ENCODE data around the gene TAX1BP1.

Gene TAX1BP1

GRCh38 chr7:27739909-27740448, at the start of gene TAX1BP1:
Gene TAX1BP1 (plus strand): TSS chr7:27740162. CDS start chr7:27748525, 8,363 bp downstream.
- peak; percentile 71 for DNase-seq

DNA sequence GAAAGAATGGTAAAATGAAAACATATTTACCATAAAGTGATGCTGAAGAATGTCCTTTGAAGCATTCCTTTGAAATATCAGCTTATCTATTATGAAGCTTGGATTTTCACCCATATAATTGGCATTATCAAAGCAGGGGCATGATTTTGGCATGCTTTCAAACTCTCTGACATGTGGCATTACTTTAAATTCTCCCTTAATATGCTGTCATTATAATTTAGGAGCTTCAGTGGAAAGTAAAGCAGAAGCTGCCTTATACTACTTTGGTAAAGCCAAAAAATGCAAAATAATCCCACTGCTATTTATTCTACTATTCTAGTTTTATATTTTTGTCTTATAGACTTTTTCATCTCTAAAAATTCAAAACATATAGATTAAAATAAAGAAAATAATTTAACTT, 49.3 kb upstream of the TAX1BP1 start:
- DNase-seq = no peak

DNA sequence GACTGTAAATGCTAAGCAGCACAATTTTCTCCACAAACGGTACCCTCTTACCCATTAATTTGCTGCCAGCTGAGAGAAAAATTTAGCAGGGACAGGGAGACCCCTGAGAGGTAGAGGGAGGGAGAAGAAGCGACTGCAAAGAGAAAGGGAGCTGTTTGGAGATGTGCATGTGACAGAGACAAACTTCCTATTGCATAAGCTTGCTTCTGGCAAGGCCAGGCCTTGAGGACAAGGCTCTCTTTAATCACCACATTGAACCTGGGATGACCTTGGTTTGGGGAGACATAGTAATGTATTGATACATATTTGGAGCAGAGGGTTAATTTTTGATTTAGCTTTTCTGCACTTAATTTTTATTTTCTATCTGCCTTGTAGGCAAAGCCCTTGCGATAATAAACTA, 46.2 kb upstream of the TAX1BP1 start:
- DNase-seq = no peak

- no peak for DNase-seq
These were observed 44.9 kb upstream of the TAX1BP1 start for GRCh38 chr7:27695096-27695495.

GRCh38 chr7:27697861-27698430, 42.0 kb upstream of the TAX1BP1 start:
- DNase-seq = no peak

DNA sequence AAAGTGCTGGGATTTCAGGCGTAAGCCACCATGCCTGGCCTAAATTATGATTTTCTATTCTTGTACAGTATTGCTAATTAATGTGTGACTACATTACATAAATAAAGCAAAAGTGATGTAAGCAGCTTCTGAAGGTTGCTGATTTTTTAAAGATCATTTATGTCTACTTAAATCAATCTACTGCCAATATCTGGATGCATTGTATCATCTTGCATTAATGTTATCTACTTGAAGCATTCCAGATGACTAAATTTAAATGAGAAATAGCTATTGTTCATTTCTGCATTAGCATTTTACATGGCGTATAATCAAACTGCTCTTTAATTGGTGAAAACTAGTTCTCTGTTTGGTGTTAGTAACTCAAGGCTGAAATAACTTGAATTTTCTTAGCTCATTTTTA, 40.2 kb upstream of the TAX1BP1 start:
- DNase-seq = no peak

GRCh38 chr7:27700501-27700900, 39.5 kb upstream of the TAX1BP1 start:
- DNase-seq = no peak

DNA sequence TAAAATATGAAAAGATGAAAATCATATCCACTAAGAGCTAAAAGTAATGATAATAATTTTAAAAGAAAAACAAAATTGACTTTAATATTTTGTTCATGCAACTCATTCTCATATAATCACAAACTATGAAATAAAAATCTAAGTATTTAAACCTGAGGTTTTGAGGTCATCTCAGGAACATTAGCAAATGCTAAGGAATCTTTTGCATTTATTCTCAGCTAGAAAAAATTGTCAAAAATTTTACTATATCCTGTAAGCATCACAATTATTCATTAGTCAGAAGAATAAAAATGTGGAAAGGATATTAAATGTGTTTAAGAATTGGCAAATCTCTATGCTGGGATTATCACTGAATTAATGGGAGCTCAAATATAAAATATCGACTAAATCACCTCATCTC, 36.8 kb upstream of the TAX1BP1 start:
- no peak for DNase-seq

DNA sequence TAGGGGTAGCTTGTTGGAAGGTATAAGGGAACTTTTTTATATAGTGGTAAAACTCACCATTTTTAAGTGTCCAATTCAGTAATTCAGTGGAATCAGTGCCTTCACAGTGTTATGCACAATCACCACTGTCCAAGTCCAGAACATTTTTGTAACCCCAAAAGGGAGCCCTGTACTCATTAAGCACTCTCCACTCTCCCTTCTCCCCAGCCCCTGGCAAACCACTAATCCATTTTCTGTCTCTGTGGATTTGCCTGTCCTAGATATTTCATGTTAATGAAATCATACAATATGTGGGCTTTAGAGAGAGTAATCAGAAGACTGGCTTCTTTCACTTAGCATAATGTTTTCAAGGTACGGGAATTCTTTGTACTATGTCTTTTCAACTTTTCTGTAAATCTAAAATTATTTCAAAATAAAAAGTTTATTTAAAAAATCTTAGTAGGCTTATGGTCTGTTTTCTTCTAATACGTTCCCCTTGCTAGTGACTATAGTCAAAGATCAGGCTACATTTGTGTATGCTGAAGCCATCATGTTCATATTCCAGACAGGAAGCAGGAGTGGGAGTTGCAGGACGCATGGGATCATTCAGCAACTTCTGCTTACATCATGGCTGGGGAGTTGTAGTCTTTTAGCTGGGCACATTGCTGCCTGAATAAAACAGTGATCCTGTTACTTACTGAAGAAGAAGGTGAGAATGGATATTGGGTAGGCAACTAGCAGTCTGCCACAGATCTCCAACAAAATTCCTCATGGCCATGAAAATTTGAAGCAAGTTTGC, 35.4 kb upstream of the TAX1BP1 start:
- no peak for DNase-seq

- DNase-seq = no peak
These were observed 34.8 kb upstream of the TAX1BP1 start for GRCh38 chr7:27705200-27705594.

- no peak for DNase-seq
These were observed 31.5 kb upstream of the TAX1BP1 start for GRCh38 chr7:27708485-27708884.

GRCh38 chr7:27709137-27710075, 30.6 kb upstream of the TAX1BP1 start:
- DNase-seq = no peak

GRCh38 chr7:27712217-27712616, 27.7 kb upstream of the TAX1BP1 start:
- DNase-seq = no peak

GRCh38 chr7:27714831-27715444, 25.0 kb upstream of the TAX1BP1 start:
- no peak for DNase-seq

- DNase-seq = peak; percentile 81
These were observed 16.9 kb upstream of the TAX1BP1 start for GRCh38 chr7:27723085-27723484.

- no peak for DNase-seq
These were observed 12.9 kb upstream of the TAX1BP1 start for GRCh38 chr7:27727058-27727457.

DNA sequence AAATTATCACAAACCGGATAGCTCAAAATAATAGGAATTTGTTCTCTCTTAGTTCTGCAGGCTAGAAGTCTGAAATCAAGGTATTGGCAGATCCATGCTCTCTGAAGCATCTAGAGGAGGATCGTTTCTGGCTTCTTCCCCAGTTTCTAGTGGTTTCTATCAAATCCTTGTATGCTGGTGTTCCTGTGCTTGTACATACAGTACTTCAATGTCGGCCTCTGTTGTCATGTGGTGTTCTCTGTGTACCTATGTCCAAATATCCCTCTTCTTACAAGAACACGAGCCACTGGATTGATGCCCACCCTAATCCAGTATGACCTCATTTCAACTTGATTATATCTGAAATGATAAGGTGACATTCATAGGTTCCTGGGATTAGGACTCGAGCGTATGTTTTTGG, 9.8 kb upstream of the TAX1BP1 start:
- no peak for DNase-seq

- DNase-seq = no peak
These were observed 5.4 kb upstream of the TAX1BP1 start for GRCh38 chr7:27734583-27734982.

DNA sequence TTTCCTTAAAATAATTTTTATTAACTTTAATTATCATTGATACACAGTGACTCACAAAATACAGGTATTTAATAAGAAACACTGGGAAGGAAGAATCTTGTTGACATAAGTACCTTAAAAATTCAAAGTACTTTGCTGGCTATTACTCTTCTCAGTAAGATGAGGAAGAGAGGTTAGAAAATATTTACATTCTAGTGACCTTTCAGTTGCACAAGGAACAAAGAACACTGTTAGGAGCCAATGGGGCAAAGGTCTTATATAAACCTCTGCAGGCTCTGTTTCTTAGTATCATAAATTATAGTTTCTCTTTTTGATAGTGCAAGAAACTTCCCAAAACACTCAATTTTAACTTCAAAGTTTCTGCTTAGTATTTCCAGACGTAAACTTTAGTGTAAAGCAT, 4.8 kb upstream of the TAX1BP1 start:
- no peak for DNase-seq

DNA sequence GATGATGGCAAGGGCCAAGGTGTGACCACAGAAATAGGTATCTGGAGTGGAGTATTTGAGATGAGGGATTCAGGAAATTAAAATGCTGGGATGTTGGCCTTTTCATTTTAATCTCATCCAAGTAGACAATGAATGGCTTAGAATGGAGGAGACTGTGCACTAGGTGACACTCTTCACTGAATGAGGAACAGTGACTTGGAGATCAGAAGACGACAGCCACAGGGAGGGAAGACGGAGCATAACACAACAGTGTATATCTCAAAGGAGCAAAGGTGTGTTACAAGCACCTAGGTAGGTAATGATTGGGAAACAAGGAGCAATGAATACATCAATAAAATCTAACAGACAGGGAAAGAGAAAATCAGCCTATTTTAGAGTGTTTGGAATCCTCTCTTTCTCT, 4.1 kb upstream of the TAX1BP1 start:
- no peak for DNase-seq

DNA sequence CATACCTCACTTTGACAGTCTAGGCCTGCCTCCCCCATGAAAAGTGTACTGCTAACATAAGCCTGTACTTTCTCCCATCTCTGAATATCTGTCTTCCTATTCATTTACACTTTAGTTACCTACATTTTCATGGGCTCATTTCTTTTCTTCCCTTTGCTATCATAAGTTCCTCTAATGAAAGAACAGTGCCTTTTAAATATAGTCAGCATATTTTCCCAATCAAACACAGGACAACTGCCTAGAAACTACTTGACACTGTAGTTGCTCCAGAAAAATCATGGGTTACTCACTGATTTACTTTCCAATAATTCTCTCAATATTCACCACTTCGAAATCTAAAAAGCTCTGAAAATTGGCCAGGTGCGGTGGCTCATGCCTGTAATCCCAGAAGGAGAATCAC, 2.8 kb upstream of the TAX1BP1 start:
- DNase-seq = no peak

DNA sequence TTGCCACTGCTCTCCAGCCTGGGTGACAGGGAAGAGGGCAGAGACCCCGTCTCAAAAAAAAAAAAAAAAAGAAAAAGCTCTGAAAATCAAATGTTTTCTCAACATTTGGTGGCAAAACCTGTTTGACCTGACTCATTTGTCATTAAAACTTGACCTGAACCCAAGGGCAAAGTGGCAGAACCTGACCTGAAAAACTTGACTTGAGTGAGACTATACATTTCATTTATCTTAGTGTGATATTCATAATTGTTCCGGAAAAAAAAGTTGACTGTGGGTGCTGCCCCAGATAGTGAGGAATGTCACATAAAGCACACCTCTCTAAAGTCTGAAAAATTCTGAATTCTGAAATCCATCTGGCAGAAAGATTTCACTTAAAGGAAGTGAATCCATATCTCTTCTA, 2.3 kb upstream of the TAX1BP1 start:
- no peak for DNase-seq

- DNase-seq = no peak
These were observed 557 bp upstream of the TAX1BP1 start for GRCh38 chr7:27739301-27739908.

All from NCI-H446 treated with DMSO at 0.1 percent for 48 hours (cell line).